GM12891 (cell line): ENCODE measurements around the gene ZNF664.

ENCODE experiments used
- POLR2A ChIP-seq: IDR thresholded peaks from 2 replicates; pipeline ENCODE4 v1.6.1; 2011; ENCODE audit warnings: low read depth, low read length, control low read depth
- POLR2AphosphoS5 ChIP-seq: IDR thresholded peaks from 2 replicates; pipeline ENCODE4 v1.6.1; 2011; ENCODE audit warnings: low read depth, low read length, control low read depth
- TAF1 ChIP-seq: IDR thresholded peaks from 2 replicates; pipeline ENCODE4 v1.6.1; 2011; ENCODE audit warnings: low read depth, low read length, control low read depth

GRCh38 chr12:124007826-124008570 lies 35.0 kb downstream of the ZNF664 start:
- TF ChIP-seq POLR2A (no peak), POLR2AphosphoS5 (no peak), TAF1 (no peak)
